Heart left ventricle (tissue), 16 donors: Measurements from ENCODE around the gene INPP5K. TPM values are rescaled to one million over a fixed set of nuclear protein-coding genes. Genes with fewer than 3 reads are reported as not detected.
"Not testable (repeated sequence)": the region's sequence is repeated elsewhere in the genome, so short reads cannot be mapped to it uniquely, and the experiment has no call there.

ENCODE experiments used
- ATAC-seq, 4 donors: fragments of 200-7000 bp; cut with Tn5 transposase; one replicate each; pipeline ENCODE4 v1.9.1; 2020 to 2022; ENCODE audit warnings: moderate library complexity in 4 of 4, mild to moderate bottlenecking in 3 of 4, moderate number of reproducible peaks in 1 of 4
- DNase-seq, 5 donors: peaks; one replicate each; pipeline ENCODE4 v3.0.0-alpha.2; 2020
- H3K27ac ChIP-seq, 12 donors: fragments of 200-600 bp; sonication (generic) in 4 of 12; one replicate each; pipeline versions ENCODE4 v1.5.0 to v1.8.0; 2016 to 2022; ENCODE audit warnings: mild to moderate bottlenecking in 2 of 12
- H3K27me3 ChIP-seq, 9 donors: fragments of 200-600 bp; sonication (generic) in 2 of 9; one replicate each; pipeline versions ENCODE4 v1.5.1 to v1.8.0; 2016 to 2022; ENCODE audit warnings: mild to moderate bottlenecking in 3 of 9
- H3K36me3 ChIP-seq, 9 donors: fragments of 200-600 bp; sonication (generic) in 2 of 9; one replicate each; pipeline versions ENCODE4 v1.5.0 to v1.8.0; 2018 to 2022; ENCODE audit warnings: mild to moderate bottlenecking in 2 of 9
- H3K4me1 ChIP-seq, 12 donors: fragments of 200-600 bp; sonication (generic) in 4 of 12; one replicate each; pipeline versions ENCODE4 v1.5.0 to v1.8.0; 2016 to 2022; ENCODE audit warnings: mild to moderate bottlenecking in 3 of 12
- H3K4me3 ChIP-seq, 12 donors: fragments of 200-600 bp; sonication (generic) in 4 of 12; one replicate each; pipeline versions ENCODE4 v1.5.0 to v1.8.0; 2017 to 2022; ENCODE audit warnings: mild to moderate bottlenecking in 9 of 12, moderate library complexity in 4 of 12
- H3K9me3 ChIP-seq, 12 donors: fragments of 200-600 bp; sonication (generic) in 4 of 12; one replicate each; pipeline versions ENCODE4 v1.5.0 to v1.8.0; 2016 to 2022; ENCODE audit warnings: mild to moderate bottlenecking in 1 of 12
- CTCF ChIP-seq, 12 donors: fragments of 200-600 bp; sonication (generic) in 4 of 12; IDR thresholded peaks; one replicate each; pipeline versions ENCODE4 v1.5.0 to v1.8.0; 2018 to 2022; ENCODE audit warnings: antibody characterized with exemption in 12 of 12, mild to moderate bottlenecking in 5 of 12
- POLR2A ChIP-seq, 2 donors: fragments of 450-650 bp; IDR thresholded peaks; one replicate each; pipeline ENCODE4 v1.6.1; 2017; ENCODE audit warnings: antibody characterized with exemption in 2 of 2, mild to moderate bottlenecking in 2 of 2, moderate library complexity in 2 of 2
- WGBS, 4 donors: extraction: QIAGEN DNeasy Blood & Tissue Kit in 2 of 4; methylation state at CpG; one replicate each; pipeline versions ENCODE4 v1.1.5 to v1.1.7; 2013 to 2018; 5-methylcytosine and 5-hydroxymethylcytosine counted together
- intact Hi-C, 10 donors: fragments of 100-400 bp; cut with DNase I; formaldehyde crosslinking; loops; one replicate each; pipeline versions ENCODE4 v1.11.1 to v1.14.2; 2022
- polyA plus RNA-seq, 2 donors: library from polyadenylated mRNA; stranded (reverse); fragments of 200-250 nt; gene quantifications; one replicate each; pipeline ENCODE4 v1.2.3, GENCODE V29; 2013
- total RNA-seq, 9 donors: library from RNA; depleted of rRNA in 2 of 9; stranded (reverse); fragments of >200 nt in 2 of 9; fragmentation: NEBNext Ultra II Directional in 3 of 9; extraction: Animal tissue kit (Norgen Biotek cat#: 25700) in 3 of 9; gene quantifications; one replicate each; pipeline versions ENCODE4 v1.1.0 to v1.2.4, GENCODE V29; 2016 to 2023
- donor health status: ischemic (EF 13 %, LVEDD 7.1; RV severe dilation, severe dysfunction).
- donor health status: healthy with polysubstance abuse.
- donor health status: DM: no; HTN: yes; CAD: no.
- donor health status: DM: no; HTN: no; CAD: no.
- donor health status: ischemic (EF 25% LVEDD 6.9; RV normal size, moderate dysfunction).
- donor health status: ischemic (EF 25% LVEDD 5.7; RV mildly dilated, moderate dysfunction).
- donor health status: healthy.
- donor health status: DM: yes; HTN: yes; CAD: no.
- donor health status: ischemic (EF 35%, LVEDD 5.7; RV mildly dilated, moderate dysfunction).
- donor health status: nonischemic (EF 11% LVEDD 7.7; RV severe dilation, severe dysfunction).
- donor health status: DM: yes; HTN: yes; CAD: no.
- donor health status: PGD.
- donor health status: ischemic (EF 29% LVEDD 5.4; RV normal size, mild dysfunction).
- donor health status: nonischemic (EF 23%, LVEDD 6.1; RV moderate dilation, normal function).

The INPP5K gene
- total and polyA plus RNA-seq, 11 donors = 21.9 to 128 (median 33.4) TPM

- DNase-seq = peak in 4 of 5 donors; percentile 38 to 58 (median 50)
- peak overlapping the region; percentile 78 to 94 (median 86) for H3K27ac ChIP-seq
- no peaks in the 10 kb centered on the region for H3K9me3 ChIP-seq
- H3K4me3 ChIP-seq = peak overlapping the region in 1 of 12 donors; percentile 4
- peak in 1 of 4 donors; percentile 25 for ATAC-seq
- H3K4me1 ChIP-seq = peaks cover 25 to 92% (median 61%) of the 10 kb centered on the region in 12 donors
- TF ChIP-seq POLR2A (IDR thresholded peaks at IDR 0.05) = no peak
- TF ChIP-seq CTCF (IDR thresholded peaks at IDR 0.05) = no peak
- peaks cover 0 to 56% (median 40%) of the 10 kb centered on the region in 9 donors for H3K36me3 ChIP-seq
- intact Hi-C loops = loop anchor here in 8 of 10 donors (1.0 to 10.0 kb wide), 14 partner anchors 17 to 247 kb away; partner anchors contain the start of genes CRK (in 4 of the 8), MYO1C (in 2 of the 8), TRARG1 (in 2 of the 8) and BHLHA9 (in 1 of the 8)
- H3K27me3 ChIP-seq = no peaks in the 10 kb centered on the region
- WGBS, 4 donors = 26 to 41% (median 32%) methylated on average over 7 of the region's 7 CpGs
These were observed 4.6 kb downstream of the INPP5K start for GRCh38 chr17:1511756-1512321.

- 18 to 38% (median 32%) methylated on average over 11 of the region's 11 CpGs for WGBS, 4 donors
- Histone ChIP-seq H3K4me3 (peak overlapping the region in 1 of 12 donors; percentile 4), H3K27me3 (no peaks in the 10 kb centered on the region), H3K9me3 (no peaks in the 10 kb centered on the region), H3K36me3 (peaks cover 0 to 61% (median 45%) of the 10 kb centered on the region in 9 donors), H3K4me1 (peaks cover 25 to 95% (median 63%) of the 10 kb centered on the region in 12 donors), H3K27ac (peak overlapping the region; percentile 78 to 94 (median 86))
- TF ChIP-seq CTCF (IDR thresholded peaks at IDR 0.05) (no peak), POLR2A (IDR thresholded peaks at IDR 0.05) (no peak)
- peak; percentile 3 to 62 (median 26) for ATAC-seq
- peak; percentile 56 to 77 (median 71) for DNase-seq
- intact Hi-C loops = loop anchor here in 8 of 10 donors (1.0 to 10.0 kb wide), 13 partner anchors 16 to 246 kb away; partner anchors contain the start of genes CRK (in 4 of the 8), MYO1C (in 2 of the 8), TRARG1 (in 2 of the 8) and BHLHA9 (in 1 of the 8)
These were observed 5.1 kb downstream of the INPP5K start for GRCh38 chr17:1511290-1511689.

- Histone ChIP-seq H3K4me3 (no peak overlapping the region), H3K27me3 (no peaks in the 10 kb centered on the region), H3K27ac (peak overlapping the region in 7 of 12 donors; percentile 0 to 90 (median 33)), H3K9me3 (no peaks in the 10 kb centered on the region), H3K36me3 (peaks cover 0 to 79% (median 56%) of the 10 kb centered on the region in 9 donors), H3K4me1 (peaks cover 17 to 95% (median 57%) of the 10 kb centered on the region in 12 donors)
- DNase-seq (no peak), ATAC-seq (no peak)
- intact Hi-C loops = no loop called here
- WGBS, 4 donors = 66 to 75% (median 71%) methylated on average over 7 of the region's 7 CpGs
- no peak for TF ChIP-seq CTCF (IDR thresholded peaks at IDR 0.05)
- TF ChIP-seq POLR2A (IDR thresholded peaks at IDR 0.05) = no peak
These were observed 7.0 kb downstream of the INPP5K start for GRCh38 chr17:1509290-1509881.

GRCh38 chr17:1508709-1509108 lies 7.7 kb downstream of the INPP5K start:
- 87 to 92% (median 90%) methylated on average over 22 to 25 of the region's 25 CpGs for WGBS, 4 donors
- peaks cover 0 to 81% (median 54%) of the 10 kb centered on the region in 9 donors for H3K36me3 ChIP-seq
- H3K9me3 ChIP-seq, ATAC-seq, H3K27me3 ChIP-seq, DNase-seq, H3K27ac ChIP-seq, intact Hi-C loops, H3K4me3 ChIP-seq: not testable (repeated sequence)
- peaks cover 17 to 95% (median 55%) of the 10 kb centered on the region in 12 donors for H3K4me1 ChIP-seq
